Neuron (in vitro differentiated cells): ENCODE results near the gene MYO16.
"Not testable (repeated sequence)": the region's sequence is repeated elsewhere in the genome, so short reads cannot be mapped to it uniquely, and the experiment has no call there.

ENCODE experiments used
- H2AFZ ChIP-seq: one replicate; pipeline ENCODE4 v1.6.1; 2013; ENCODE audit warnings: low read depth, mild to moderate bottlenecking, inconsistent platforms, low read length, moderate library complexity
- H3K27me3 ChIP-seq: one replicate; pipeline ENCODE4 v1.6.1; 2013; ENCODE audit warnings: low read length; ENCODE audit not compliant: insufficient read depth
- H3K36me3 ChIP-seq: one replicate; pipeline ENCODE4 v1.6.1; 2013; ENCODE audit warnings: low read length; ENCODE audit not compliant: insufficient read depth
- H3K4me1 ChIP-seq: one replicate; pipeline ENCODE4 v1.6.1; 2013; ENCODE audit warnings: low read length; ENCODE audit not compliant: insufficient read depth
- H3K4me3 ChIP-seq: 2 replicates; pipeline ENCODE4 v1.5.1; 2013; ENCODE audit warnings: mild to moderate bottlenecking, low read length, moderate library complexity
- H3K9me3 ChIP-seq: one replicate; pipeline ENCODE4 v1.6.1; 2013; ENCODE audit warnings: low read length

MYO16 gene

DNA sequence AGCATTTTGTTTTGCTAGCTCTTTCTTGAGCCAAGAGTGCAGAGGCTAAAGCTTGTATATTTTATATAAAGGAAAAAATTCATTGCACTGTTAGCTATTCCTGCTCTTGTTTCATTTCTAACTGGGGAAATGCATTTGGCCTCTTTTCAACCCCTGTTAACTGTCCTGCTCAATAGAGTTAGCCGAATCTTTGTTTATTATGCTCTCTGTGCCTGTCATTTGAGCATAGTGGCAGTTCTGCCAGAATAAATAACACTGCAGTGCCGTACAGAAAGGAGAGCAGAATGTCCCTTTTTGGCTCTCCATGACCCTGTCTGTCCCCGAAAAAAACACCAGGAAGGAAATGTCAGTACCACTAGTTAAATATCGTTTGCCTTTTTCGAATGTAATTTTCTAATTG lies 350.8 kb downstream of the MYO16 start:
- peaks cover 1% of the 10 kb centered on the region for H3K9me3 ChIP-seq
- peaks cover 19% of the 10 kb centered on the region for H3K4me1 ChIP-seq
- H2AFZ ChIP-seq: no peak overlapping the region
- no peaks in the 10 kb centered on the region for H3K36me3 ChIP-seq
- H3K4me3 ChIP-seq: no peak overlapping the region
- H3K27me3 ChIP-seq: no peaks in the 10 kb centered on the region

DNA sequence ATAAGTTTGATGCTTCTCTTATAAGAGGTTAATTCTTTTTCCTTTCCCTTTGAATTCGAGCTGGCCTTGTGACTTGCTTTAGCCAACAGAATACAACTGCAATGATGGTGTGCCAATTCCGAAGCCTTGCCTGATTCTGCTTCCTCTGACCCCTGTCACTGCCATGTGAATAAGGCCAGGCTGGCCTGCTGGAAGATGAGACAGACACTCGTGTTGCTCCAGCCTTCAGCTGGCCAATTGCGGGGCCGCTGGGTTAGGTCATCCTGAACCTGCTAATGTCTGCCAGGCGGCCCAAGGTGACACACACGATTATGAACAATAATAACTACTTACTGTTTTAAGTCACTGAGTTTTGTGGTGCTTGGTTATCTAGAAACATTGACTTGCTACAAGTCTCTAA lies 352.0 kb downstream of the MYO16 start:
- Histone ChIP-seq H2AFZ (no peak overlapping the region), H3K9me3 (peaks cover 1% of the 10 kb centered on the region), H3K36me3 (no peaks in the 10 kb centered on the region), H3K4me1 (peaks cover 19% of the 10 kb centered on the region), H3K27me3 (no peaks in the 10 kb centered on the region), H3K4me3 (no peak overlapping the region)

DNA sequence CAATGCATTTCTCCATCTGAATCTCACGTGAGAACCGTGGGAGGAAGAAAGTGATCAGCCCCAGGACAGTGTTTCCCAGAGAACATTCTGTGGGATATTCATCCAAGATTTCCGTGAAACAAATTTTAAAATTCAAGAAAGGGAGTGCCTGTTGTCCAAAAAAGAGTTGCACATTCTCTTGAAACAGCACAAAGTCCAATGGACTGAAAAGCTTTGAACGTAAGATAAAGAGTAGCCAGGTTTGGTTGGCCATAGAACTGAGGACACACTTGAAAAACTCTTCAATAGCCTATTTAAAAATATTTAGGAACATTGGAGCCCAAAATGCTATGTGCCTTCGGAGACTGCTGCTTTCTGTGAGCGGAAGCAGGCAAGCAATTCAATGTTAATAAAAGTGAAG lies 353.9 kb downstream of the MYO16 start:
- peaks cover 36% of the 10 kb centered on the region for H3K4me1 ChIP-seq
- no peaks in the 10 kb centered on the region for H3K9me3 ChIP-seq
- H2AFZ ChIP-seq: no peak overlapping the region
- no peak overlapping the region for H3K4me3 ChIP-seq
- no peaks in the 10 kb centered on the region for H3K36me3 ChIP-seq
- H3K27me3 ChIP-seq: no peaks in the 10 kb centered on the region

DNA sequence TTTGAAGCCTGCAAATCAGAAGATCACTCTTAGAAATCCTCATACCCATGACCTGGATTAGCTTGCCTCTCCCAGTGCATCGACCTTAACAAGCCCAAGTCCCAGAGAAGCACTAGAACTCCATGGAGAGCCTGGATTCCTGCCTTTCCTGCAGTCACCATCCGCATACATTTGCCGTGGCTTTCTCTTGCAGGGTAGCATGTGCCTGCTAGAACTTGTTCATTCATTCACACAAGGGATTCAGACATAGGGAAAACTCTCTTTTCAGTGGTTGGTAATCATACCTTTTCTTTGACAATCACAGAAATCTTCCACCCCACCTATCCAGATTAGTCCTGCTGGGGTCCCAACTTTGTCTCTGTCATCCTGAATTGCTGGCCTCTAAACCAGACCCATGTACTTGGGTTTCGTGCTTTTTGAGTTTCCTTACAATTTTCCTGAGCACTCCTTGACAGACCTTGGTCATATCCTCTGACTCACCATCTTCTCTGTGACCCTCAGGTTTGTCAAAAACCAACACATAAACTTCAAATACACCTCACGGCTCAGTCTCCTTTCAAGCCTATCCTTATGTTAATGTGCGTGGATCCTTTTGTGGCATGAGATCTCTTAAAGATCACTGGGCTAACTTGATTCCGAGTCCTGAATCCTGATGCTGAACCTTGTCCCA lies 355.0 kb downstream of the MYO16 start:
- peaks cover 42% of the 10 kb centered on the region for H3K4me1 ChIP-seq
- H3K27me3 ChIP-seq: no peaks in the 10 kb centered on the region
- H3K4me3 ChIP-seq: no peak overlapping the region
- no peaks in the 10 kb centered on the region for H3K36me3 ChIP-seq
- no peak overlapping the region for H2AFZ ChIP-seq
- no peaks in the 10 kb centered on the region for H3K9me3 ChIP-seq

DNA sequence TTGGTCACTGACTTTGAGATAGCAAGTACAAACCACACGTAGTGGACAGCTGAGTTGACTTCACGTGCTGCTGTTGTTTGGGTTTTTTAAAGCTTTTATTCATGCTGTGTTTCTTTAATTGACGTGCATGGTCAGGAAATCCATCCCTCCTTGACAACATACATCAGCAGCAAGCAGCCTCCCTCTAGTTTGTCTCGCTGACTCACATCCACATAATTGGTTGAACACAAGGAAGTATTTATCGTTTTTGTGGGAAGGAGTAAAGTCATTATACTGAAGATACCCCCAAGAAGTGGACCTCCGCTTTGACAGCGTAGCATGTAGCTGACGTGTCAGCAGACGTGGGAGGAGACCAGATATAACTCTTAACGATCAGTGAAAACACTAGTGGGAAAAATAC lies 355.8 kb downstream of the MYO16 start:
- peaks cover 41% of the 10 kb centered on the region for H3K4me1 ChIP-seq
- no peak overlapping the region for H3K4me3 ChIP-seq
- no peaks in the 10 kb centered on the region for H3K27me3 ChIP-seq
- no peaks in the 10 kb centered on the region for H3K9me3 ChIP-seq
- H3K36me3 ChIP-seq: no peaks in the 10 kb centered on the region
- H2AFZ ChIP-seq: no peak overlapping the region

DNA sequence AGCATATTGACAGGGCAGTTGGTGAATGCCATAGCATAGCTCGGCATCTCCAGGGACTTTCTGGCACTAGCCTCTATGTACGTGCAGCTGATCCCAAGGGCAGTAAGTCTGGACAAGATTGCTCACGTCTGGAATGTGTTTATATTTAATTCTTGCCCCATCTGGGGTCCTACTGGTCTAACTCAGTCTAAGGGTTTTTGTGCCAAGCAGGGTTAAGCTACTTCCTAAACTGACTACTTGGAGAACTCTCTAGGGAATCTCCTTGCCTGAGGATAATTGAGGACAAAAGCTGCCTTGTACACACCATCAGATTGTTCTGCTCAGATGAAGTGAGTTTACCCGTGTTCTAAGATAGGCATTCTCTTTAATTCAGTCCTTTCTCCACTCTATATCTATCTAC lies 358.1 kb downstream of the MYO16 start:
- no peaks in the 10 kb centered on the region for H3K27me3 ChIP-seq

DNA sequence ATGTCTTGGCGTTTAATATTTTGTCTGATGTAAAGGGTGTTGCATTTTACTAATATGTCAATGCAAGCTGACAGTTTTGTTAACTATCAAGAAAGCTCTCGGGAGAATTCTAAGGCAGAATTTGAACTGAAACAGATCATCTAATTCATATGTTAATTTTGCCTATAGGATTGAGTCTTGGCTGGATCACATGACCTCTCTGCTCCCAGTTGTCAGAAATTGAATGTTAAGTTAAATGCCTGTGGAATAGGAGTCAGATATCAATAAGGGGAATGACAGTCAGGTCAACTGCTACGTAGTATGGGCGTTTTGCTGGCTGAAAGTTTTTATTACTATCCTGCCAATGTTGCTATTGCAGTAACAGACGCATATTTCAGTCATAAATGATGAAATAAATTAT lies 358.5 kb downstream of the MYO16 start:
- peak overlapping the region; percentile 25 for H3K4me3 ChIP-seq
- H2AFZ ChIP-seq: peak overlapping the region; percentile 65
- H3K4me1 ChIP-seq: peaks cover 35% of the 10 kb centered on the region
- no peaks in the 10 kb centered on the region for H3K36me3 ChIP-seq
- H3K27me3 ChIP-seq: no peaks in the 10 kb centered on the region
- H3K9me3 ChIP-seq: no peaks in the 10 kb centered on the region

More for the DNA sequence above, 358.1 kb downstream of the MYO16 start:
- Histone ChIP-seq H3K4me3 (peak overlapping the region; percentile 25), H3K4me1 (peaks cover 35% of the 10 kb centered on the region), H2AFZ (peak overlapping the region; percentile 65), H3K36me3 (no peaks in the 10 kb centered on the region), H3K9me3 (no peaks in the 10 kb centered on the region)

DNA sequence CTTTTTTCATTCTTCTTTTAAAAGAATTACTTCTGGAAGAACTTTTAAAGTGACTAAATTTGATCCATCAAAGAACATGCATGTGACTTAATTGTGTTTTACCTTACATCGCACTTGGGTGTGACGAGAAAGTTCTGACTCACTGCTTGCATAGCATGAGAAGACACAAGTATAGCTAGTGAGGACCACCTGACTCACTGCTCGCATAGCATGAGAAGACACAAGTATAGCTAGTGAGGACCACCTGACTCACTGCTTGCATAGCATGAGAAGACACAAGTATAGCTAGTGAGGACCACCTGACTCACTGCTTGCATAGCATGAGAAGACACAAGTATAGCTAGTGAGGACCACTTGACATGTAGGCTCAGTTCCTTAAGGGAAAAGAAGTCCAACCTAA lies 362.0 kb downstream of the MYO16 start:
- H3K36me3 ChIP-seq, H2AFZ ChIP-seq, H3K4me3 ChIP-seq, H3K27me3 ChIP-seq, H3K9me3 ChIP-seq: not testable (repeated sequence)
- H3K4me1 ChIP-seq: peaks cover 35% of the 10 kb centered on the region

DNA sequence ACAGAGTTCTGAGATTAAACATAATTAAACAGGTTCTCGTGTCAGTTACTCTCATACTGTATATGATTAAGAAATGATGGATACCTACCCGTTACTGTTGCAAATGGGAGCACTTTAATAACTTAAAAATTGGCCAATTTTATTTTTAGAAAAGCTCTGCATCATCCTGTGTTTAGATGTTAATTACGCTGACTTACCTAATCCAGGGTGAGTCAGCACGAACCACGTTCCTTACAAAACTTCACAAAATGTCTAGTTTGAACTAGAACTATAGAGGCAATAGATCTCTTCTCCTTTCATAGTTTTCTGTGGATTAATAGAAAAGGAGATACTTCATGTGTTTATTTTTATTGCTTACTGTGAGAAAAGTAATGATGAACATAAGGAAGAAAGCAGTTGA lies 363.9 kb downstream of the MYO16 start:
- Histone ChIP-seq H3K4me1 (peaks cover 17% of the 10 kb centered on the region), H3K27me3 (no peaks in the 10 kb centered on the region), H3K4me3 (no peak overlapping the region), H3K9me3 (no peaks in the 10 kb centered on the region), H2AFZ (no peak overlapping the region), H3K36me3 (no peaks in the 10 kb centered on the region)

DNA sequence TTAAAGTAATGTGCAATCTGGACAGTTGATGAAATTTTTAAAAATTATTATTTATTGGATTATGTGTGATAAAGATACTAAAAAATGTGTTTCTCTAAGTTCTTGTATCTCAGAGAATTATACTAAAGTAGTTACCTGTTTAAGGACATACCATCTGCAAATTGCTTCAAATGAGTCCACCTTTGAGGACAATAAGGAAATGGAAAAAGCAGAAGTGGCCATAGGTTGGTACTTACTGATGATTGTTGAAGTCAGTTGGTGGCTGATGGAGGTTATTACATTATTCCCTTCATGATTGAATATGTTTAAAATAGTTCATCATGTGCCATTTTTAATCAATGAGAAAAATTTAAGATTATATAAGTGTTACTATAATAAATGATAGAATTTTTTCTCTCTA lies 367.0 kb downstream of the MYO16 start:
- no peaks in the 10 kb centered on the region for H3K9me3 ChIP-seq
- no peak overlapping the region for H2AFZ ChIP-seq
- no peak overlapping the region for H3K4me3 ChIP-seq
- no peaks in the 10 kb centered on the region for H3K27me3 ChIP-seq
- peaks cover 2% of the 10 kb centered on the region for H3K4me1 ChIP-seq
- no peaks in the 10 kb centered on the region for H3K36me3 ChIP-seq

DNA sequence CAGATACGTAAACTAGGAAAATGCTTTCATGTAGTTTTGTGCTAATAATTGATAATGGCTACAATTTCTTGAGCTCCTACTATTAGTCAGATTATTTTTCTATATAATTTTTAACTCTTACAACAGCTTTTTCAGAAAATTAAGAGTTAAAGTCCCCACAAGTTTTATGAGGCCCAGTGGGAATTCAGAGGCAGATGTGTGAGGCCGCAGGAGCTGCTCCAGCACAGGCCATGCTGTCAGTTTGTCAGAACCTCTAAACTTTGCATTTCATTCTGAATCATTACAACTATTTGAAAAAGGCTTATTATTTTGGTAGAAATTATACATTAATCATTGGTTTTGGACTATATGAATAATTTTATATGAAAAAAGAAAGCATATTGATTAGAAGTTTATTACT lies 370.8 kb downstream of the MYO16 start:
- Histone ChIP-seq H3K4me3 (no peak overlapping the region), H3K27me3 (no peaks in the 10 kb centered on the region), H2AFZ (no peak overlapping the region), H3K9me3 (no peaks in the 10 kb centered on the region), H3K36me3 (no peaks in the 10 kb centered on the region), H3K4me1 (no peaks in the 10 kb centered on the region)

DNA sequence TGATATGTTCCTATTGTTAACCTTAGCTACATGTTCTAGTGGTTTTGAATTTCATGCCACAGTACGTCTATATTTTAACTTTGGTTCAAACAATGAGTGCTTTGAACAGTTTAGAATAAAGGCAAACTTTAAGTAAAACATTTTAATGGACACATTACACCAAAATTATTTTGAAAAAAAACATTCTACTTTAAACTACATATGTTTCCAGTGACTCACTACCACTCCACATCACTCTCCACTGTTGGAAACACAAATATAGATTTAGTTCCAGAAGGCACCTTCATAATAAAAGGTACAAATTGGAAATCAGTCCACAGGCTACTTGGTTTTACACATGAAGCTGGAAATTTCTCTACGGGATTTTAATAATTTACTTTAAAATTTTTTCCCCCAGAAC lies 373.5 kb downstream of the MYO16 start:
- H3K4me3 ChIP-seq: no peak overlapping the region
- no peaks in the 10 kb centered on the region for H3K9me3 ChIP-seq
- no peaks in the 10 kb centered on the region for H3K36me3 ChIP-seq

DNA sequence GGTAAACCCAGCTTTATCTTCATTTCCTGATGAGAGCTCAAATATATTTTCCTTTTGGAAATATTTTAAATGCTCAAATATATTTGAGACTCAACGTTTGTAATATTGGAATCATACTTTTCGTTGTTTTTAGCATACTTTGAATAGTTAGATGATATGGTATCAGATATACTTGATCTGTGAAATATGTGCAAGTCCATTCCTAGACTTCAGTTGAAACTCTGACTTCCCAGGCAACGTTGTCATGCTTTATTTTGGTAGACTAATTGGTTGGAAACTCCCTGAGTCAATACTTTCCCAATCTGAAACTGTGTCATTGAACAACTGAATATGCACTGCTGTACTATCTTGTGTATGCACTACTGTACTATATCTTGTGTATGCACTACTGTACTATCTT lies 378.5 kb downstream of the MYO16 start:
- Histone ChIP-seq H3K4me3 (no peak overlapping the region), H3K9me3 (no peaks in the 10 kb centered on the region), H3K4me1 (peaks cover 5% of the 10 kb centered on the region), H3K36me3 (no peaks in the 10 kb centered on the region), H3K27me3 (no peaks in the 10 kb centered on the region), H2AFZ (no peak overlapping the region)

More for the DNA sequence above, 373.5 kb downstream of the MYO16 start:
- no peak overlapping the region for H2AFZ ChIP-seq
- H3K27me3 ChIP-seq: no peaks in the 10 kb centered on the region
- H3K4me1 ChIP-seq: no peaks in the 10 kb centered on the region

DNA sequence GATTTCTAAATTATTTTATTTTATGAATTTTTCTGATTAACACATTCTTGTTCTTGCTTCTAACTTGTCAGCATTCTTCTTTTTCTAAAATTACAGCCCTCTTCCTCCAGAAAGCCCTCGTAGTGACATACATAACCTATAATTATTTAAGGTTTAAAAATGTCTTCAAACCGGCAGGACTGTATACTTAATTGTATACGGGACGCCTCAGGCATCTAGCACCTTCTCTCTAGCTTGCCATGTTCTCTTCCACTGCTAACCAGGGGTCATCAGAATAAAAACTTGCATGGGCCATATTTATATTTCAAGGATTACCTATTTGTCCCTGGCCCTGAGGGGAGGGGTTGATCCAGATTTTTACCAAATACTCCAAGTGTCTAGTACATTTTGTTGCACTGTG lies 380.3 kb downstream of the MYO16 start:
- no peak overlapping the region for H2AFZ ChIP-seq
- no peaks in the 10 kb centered on the region for H3K27me3 ChIP-seq
- H3K4me1 ChIP-seq: peaks cover 5% of the 10 kb centered on the region
- no peak overlapping the region for H3K4me3 ChIP-seq
- H3K9me3 ChIP-seq: no peaks in the 10 kb centered on the region
- no peaks in the 10 kb centered on the region for H3K36me3 ChIP-seq
